Hematopoietic multipotent progenitor cell treated with erythropoietin and hydrocortisone succinate and interleukin-3 and kit ligand, for 17 days (in vitro differentiated cells): Measurements from ENCODE around the gene MMS22L.

Experiments
- DNase-seq: peaks from one replicate; pipeline ENCODE4 v3.0.0-alpha.2; 2015; ENCODE audit warnings: low spot score

MMS22L gene

DNA sequence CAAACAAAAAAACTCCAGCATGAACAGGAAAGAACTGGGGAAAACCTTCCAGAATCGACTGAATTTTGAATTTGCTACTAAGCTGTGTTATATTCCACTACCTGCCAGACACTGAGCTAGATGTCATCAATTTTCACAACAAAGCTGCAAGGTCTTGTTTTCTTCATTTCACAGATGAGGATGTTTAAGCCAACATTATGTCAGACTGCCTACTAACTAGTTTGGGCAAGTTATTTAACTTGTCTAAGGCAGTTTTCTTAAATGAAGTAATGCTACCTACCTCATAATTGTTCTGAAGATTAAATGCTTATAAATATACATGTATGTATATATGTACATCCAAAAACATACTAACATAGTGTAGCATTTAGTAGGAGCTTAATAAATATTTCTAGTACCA is 144.4 kb downstream of the MMS22L start:
- no peak for DNase-seq

DNA sequence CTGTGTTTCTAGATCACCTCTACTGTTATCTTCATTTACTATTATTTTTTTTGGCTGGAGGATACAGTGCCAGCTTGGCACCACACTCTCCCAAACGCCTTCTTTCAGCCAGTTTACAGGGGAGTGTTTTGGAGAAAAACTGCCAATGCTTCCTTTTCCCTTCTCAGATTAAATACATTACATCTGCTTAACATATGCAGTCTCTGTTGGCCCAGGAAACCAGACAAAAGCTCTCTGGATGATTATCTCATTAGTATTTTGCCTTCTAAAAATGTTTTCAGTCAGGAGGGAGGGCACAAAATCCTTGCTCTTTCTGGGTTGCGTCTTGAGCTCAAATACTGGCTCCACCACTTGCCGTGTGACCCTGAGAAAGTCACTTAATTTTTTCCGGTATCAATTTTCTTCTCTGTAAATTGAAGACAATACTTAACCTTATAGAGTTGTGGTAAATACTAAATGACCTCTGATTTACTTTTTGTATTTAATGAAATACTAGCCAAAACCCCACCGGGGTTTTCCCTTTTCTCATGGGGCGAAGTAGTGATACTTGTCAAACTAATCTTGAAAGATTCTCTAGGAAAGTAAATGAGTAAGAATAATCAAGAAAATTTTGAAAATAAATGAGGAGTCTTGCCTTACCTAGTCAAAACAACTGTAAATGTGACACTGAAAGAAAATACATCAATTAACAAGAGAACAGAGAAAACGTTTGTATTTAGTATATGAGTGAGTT is 146.2 kb downstream of the MMS22L start:
- DNase-seq = no peak

- no peak for DNase-seq
Observed at GRCh38 chr6:97133067-97133466, 149.9 kb downstream of the MMS22L start.

- DNase-seq = no peak
Observed at GRCh38 chr6:97129106-97129505, 153.9 kb downstream of the MMS22L start.

DNA sequence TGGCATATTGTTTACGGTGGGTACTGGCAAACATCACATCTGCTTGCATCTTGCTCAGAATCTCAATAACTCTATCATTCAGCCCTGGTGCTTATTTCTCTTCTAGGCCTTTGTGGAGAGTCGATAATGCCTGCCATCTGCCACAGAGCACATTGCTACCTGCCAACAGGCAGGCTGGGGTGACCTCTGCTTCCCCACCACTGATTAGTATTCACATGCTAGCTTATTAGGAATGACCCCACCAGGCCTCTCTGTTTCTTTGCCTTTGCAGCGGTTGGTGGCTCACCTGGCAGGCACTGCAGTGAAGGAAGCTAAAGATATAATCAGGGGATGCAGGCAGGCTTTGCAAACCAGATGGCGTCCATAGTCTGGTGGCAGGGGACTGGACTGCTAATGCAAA is 154.5 kb downstream of the MMS22L start:
- DNase-seq = no peak

- no peak for DNase-seq
Observed at GRCh38 chr6:97123652-97124051, 159.4 kb downstream of the MMS22L start.

DNA sequence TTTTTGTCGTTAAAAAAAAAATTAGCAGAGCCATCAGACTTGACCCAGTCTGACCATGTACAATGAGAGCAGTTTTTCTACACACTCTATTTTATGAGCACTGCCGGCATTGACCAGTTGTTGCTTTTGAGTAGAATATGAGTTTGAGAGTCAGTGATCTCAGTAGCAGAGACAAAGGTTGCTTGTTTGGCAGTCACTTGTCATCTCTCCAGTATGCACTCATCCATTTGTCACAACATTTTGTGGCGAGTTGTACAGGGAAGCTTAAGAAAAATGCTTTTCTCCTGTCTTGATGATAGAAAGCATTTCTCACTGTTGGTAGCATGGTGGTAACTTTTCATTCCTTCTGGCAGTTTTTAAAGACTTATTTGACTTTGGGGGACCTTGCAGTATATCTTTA is 159.9 kb downstream of the MMS22L start:
- no peak for DNase-seq

DNA sequence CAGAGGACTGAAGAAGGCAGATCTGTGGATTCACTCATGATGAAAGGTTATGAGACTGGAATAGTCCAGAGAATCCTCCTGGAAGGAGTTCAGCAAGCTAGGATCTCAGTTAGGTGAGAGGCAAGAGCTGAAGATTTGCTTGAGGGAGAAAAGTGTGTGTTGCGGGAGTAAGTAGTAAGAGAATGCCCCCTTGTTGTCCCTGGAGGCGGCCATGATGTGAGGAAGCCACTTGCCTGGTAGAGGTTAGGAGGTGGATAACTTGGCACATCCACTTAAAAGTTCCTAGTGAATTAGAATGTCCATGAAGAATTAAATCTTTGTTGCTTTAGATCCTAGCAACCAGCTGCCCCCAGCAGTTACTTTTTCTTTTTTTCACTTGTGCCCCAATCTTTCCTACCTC is 162.5 kb downstream of the MMS22L start:
- DNase-seq = no peak

DNA sequence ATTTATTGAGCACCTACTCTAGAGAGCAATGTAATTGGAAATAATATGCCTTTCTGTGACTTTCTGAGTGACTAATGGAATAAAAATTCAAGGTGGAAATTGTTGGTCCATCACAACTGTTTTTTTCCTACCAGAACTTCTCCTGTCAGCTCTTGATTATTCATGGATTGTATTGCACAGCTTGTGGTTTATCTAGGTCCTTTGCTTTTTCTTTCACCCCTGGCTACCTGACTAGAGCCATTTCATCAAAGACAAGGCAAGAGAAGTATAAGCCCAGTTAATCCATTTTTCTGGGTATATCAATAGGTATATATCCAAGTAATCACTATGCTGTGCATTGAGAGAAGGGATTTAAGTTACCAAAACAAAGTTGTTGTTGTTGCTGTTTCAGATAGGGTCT is 168.4 kb downstream of the MMS22L start:
- DNase-seq = no peak

DNA sequence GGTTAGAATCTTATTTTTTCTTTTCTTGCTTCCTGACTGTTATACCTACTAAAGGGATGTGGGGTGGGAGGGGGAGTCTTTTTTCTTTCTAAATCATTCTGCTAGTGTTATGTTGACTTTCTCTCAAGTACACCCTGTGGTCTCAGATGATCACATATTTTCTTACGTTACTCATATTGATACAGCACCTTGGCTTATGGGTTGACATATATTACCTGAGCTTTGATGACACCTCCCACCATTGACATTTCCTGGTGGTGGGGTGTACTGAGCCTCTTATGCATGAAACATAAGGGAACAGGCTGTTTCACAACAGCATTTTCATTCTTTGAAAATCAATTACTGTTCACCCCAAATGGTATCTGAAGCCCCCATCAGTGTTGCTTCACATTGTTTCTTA is 169.8 kb downstream of the MMS22L start:
- DNase-seq = no peak

- DNase-seq = no peak
Observed at GRCh38 chr6:97111243-97111642, 171.8 kb downstream of the MMS22L start.

- no peak for DNase-seq
Observed at GRCh38 chr6:97110626-97111025, 172.4 kb downstream of the MMS22L start.

GRCh38 chr6:97110149-97110548 is 172.9 kb downstream of the MMS22L start:
- no peak for DNase-seq

- no peak for DNase-seq
Observed at GRCh38 chr6:97109444-97109843, 173.6 kb downstream of the MMS22L start.

GRCh38 chr6:97102145-97102790 is 180.7 kb downstream of the MMS22L start:
- DNase-seq = no peak

GRCh38 chr6:97100696-97101095 is 182.3 kb downstream of the MMS22L start:
- DNase-seq = no peak

- no peak for DNase-seq
Observed at GRCh38 chr6:97097068-97098047, 185.7 kb downstream of the MMS22L start.

DNA sequence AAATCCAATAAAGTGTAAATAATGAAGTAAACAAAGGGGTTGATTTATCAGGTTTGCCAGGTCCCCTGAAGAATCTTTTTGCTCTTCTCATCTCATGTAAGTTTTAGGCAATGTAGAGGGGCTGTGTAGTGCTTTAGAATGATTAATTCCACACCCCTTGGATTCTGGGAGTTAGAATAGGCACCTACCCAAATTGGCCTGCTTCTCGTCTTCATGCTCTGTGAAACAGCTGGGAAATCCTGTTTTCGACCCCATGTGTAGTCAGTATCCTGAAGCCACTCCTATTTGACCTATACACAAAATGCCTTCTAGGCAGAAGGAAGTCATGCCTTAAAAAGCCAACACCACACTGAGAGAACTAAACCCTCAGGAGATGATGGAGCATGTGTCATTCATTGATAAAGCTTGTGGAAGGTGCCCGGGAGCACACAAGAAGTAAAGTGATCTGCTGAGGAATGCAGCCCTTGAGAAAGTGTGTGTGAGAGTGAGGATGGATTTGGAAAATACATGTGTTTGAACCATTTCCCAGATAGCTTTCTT is 187.6 kb downstream of the MMS22L start:
- no peak for DNase-seq

DNA sequence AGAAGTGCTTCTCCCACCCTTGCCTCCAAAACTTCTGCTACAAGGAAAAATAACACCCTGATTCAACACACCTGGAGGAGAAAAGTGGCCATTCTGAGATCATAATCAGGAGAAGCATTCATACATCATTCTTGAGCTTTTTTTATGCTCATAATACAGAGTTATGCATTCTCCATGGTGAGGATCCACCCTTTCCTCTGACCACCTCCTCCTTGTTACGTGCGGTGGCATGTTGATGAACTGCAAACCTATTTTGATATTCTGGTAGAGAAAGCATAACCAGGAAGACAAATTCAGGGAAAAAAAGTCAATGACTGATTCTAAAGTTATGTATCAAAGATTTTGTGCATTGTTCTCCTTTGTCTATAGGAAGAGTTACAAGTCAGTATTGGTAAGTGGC is 188.6 kb downstream of the MMS22L start:
- DNase-seq = no peak

- DNase-seq = no peak
Observed at GRCh38 chr6:97092673-97093305, 190.2 kb downstream of the MMS22L start.
